Measurements from ENCODE around the gene HTR3A. TPM values are rescaled to one million over a fixed set of nuclear protein-coding genes. Genes with fewer than 3 reads are reported as not detected.
"Not testable (repeated sequence)": the region's sequence is repeated elsewhere in the genome, so short reads cannot be mapped to it uniquely, and the experiment has no call there.

Gene HTR3A
- not detected for total RNA-seq

GRCh38 chr11:113974741-113975470 is at the start of gene HTR3A:
Gene HTR3A (plus strand): TSS chr11:113975108. CDS start chr11:113975326, 218 bp downstream.
- POLR2A ChIA-PET, result no interaction called here
- H3K9me3 Mint-ChIP-seq, result no peaks in the 10 kb centered on the region
- H3K27me3 Mint-ChIP-seq, result peaks cover 9% of the 10 kb centered on the region
- no peak within 1 kb of the TSS for H3K4me3 Mint-ChIP-seq
- H3K36me3 Mint-ChIP-seq (ENCODE audit: low read depth), result no peaks in the 10 kb centered on the region
- H3K4me1 Mint-ChIP-seq, result peaks cover 2% of the 10 kb centered on the region
- CTCF ChIA-PET, result no interaction called here
- H3K27ac Mint-ChIP-seq, result no peak within 1 kb of the TSS
- no peak for DNase-seq

DNA sequence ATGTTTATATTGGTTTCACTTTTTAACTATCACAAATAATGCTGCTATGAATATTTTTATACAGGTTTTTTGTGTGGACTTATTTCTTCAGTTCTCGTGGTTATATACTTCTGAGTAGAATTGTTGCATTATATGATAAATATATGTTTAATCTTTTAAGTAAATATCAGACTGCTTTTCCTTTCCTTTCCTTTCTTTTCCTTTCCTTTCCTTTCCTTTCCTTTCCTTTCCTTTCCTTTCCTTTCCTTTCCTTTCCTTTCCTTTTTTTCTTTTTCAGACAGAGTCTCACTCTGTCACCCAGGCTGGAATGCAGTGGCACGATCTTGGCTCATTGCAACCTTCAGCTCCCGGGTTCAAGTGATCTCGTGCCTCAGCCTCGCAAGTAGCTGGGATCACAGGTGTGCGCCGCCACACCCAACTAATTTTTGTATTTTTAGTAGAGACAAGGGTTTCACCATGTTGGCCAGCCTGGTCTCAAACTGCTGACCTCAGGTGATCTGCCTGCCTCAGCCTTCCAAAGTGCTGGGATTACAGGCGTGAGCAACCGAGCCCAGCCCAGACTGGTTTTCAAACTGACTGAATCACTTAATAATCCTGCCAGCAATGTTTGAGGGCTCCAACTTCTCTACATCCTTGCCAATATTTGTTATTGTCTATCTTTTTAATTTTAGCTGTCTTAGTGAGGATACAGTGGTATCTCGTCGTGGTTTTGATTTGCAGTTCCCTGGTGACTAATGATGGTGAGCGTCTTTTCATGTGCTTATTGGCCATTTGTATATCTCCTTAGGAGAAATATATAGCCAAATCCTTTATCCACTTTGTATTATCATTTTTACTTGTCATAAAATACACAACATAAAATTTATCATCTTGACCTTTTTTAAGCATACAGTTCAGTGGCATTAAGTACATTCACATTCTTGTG is 48.4 kb upstream of the HTR3A start:
- Mint-ChIP-seq H3K27me3 (peaks cover 22% of the 10 kb centered on the region), H3K9me3 (no peaks in the 10 kb centered on the region), H3K4me3 (no peak overlapping the region), H3K4me1 (no peaks in the 10 kb centered on the region), H3K27ac (no peak overlapping the region), H3K36me3 (ENCODE audit: low read depth) (no peaks in the 10 kb centered on the region)
- no peak for DNase-seq
- POLR2A ChIA-PET, result no interaction called here
- CTCF ChIA-PET, result interaction anchor here (0.5 kb wide), 1 partner anchor 17 kb away, joined by 4 read pairs; no protein-coding TSS in a partner anchor

DNA sequence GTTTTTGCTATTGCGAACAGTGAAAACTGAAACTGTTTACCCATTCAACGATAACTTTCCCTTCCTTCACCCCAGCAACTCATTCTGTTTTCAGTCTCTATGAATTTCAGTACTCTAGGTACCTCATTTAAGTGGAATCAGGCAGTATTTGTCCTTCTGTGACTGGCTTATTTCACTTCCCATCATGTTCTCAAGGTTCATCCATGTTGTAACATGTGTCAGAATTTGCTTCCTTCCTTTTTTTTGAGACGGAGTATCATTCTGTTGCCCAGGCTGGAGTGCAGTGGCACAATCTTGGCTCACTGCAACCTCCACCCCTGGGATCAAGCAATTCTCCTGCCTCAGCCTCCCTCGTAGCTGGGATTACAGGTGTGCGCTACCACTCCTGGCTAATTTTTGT is 46.6 kb upstream of the HTR3A start:
- ChIA-PET POLR2A (no interaction called here), CTCF (no interaction called here)
- H3K36me3 Mint-ChIP-seq (ENCODE audit: low read depth), result no peaks in the 10 kb centered on the region
- H3K27me3 Mint-ChIP-seq, result peaks cover 23% of the 10 kb centered on the region
- H3K4me1 Mint-ChIP-seq, result no peaks in the 10 kb centered on the region
- DNase-seq, result no peak
- no peak overlapping the region for H3K27ac Mint-ChIP-seq
- H3K4me3 Mint-ChIP-seq, result no peak overlapping the region
- no peaks in the 10 kb centered on the region for H3K9me3 Mint-ChIP-seq

- Mint-ChIP-seq H3K27me3 (peaks cover 14% of the 10 kb centered on the region), H3K4me1 (peaks cover 5% of the 10 kb centered on the region), H3K4me3 (no peak overlapping the region), H3K36me3 (ENCODE audit: low read depth) (no peaks in the 10 kb centered on the region), H3K27ac (no peak overlapping the region), H3K9me3 (no peaks in the 10 kb centered on the region)
- DNase-seq, result no peak
- ChIA-PET POLR2A (no interaction called here), CTCF (no interaction called here)
Observed at GRCh38 chr11:113932788-113933187, 42.1 kb upstream of the HTR3A start.

DNA sequence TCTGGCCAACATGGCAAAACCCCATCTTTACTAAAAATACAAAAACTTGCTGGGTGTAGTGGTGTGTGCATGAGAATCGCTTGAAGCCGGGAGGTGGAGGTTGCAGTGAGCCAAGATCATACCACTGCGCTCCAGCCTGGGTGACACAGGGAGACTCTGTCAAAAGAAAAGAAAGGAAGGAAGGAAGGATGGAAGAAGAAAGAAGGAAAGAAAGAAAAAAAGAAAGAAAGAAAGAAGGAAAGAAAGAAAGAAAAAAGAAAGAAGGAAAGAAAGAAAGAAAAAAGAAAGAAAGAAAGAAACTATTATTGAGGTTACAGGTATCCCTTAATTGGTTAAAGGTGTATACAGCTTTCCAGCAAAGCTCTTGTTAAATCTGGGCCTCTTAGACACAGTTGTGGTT is 40.7 kb upstream of the HTR3A start:
- H3K27ac Mint-ChIP-seq; H3K9me3 Mint-ChIP-seq; H3K27me3 Mint-ChIP-seq; CTCF ChIA-PET; H3K4me1 Mint-ChIP-seq; H3K4me3 Mint-ChIP-seq; DNase-seq; POLR2A ChIA-PET; H3K36me3 Mint-ChIP-seq (ENCODE audit: low read depth): not testable (repeated sequence)

DNA sequence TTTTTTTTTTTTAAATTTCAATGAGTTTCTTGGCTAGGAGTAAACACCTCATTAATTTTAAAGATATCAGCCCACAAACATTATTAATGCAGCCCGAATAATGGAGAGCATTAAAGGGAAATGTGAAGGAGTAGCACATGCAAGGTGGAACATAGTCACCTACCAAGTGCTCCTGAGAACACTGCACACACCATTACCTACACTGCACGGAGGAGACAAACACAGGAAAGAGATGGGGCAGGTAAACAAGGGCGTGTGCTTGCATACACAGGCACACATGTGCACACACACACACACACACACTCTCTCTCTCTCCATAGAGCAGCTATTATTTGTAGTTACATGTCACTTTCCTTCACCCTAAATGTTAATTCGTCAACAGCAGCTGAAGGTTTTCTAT is 40.1 kb upstream of the HTR3A start:
- Mint-ChIP-seq H3K36me3 (ENCODE audit: low read depth) (no peaks in the 10 kb centered on the region), H3K27ac (no peak overlapping the region), H3K4me3 (no peak overlapping the region), H3K27me3 (peaks cover 7% of the 10 kb centered on the region), H3K4me1 (peaks cover 5% of the 10 kb centered on the region), H3K9me3 (no peaks in the 10 kb centered on the region)
- POLR2A ChIA-PET, result no interaction called here
- CTCF ChIA-PET, result interaction anchor here (0.6 kb wide), 1 partner anchor 11 kb away, joined by 5 read pairs; no protein-coding TSS in a partner anchor
- DNase-seq, result no peak

DNA sequence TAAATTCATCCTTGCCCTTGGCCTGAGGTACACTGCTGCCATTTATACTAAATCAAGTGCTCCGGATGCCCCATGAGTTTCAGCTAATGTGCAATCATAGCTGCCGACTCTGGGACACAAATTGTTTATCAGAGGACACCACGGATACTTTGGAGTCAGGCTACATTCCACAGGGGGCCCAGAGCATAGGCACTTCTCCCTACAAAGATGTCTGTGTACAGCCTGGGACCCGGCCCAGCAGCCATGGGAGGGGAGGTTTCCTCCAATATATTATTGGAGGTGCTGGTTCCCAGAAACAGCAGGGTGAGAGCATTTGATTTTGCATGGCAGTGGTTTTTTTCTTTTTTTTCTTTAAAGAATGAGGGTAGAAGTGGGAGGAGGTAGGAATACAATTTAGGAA is 39.0 kb upstream of the HTR3A start:
- peaks cover 4% of the 10 kb centered on the region for H3K27me3 Mint-ChIP-seq
- DNase-seq, result no peak
- peaks cover 5% of the 10 kb centered on the region for H3K4me1 Mint-ChIP-seq
- no peaks in the 10 kb centered on the region for H3K9me3 Mint-ChIP-seq
- POLR2A ChIA-PET, result no interaction called here
- no peak overlapping the region for H3K27ac Mint-ChIP-seq
- CTCF ChIA-PET, result no interaction called here
- no peaks in the 10 kb centered on the region for H3K36me3 Mint-ChIP-seq (ENCODE audit: low read depth)
- H3K4me3 Mint-ChIP-seq, result no peak overlapping the region

DNA sequence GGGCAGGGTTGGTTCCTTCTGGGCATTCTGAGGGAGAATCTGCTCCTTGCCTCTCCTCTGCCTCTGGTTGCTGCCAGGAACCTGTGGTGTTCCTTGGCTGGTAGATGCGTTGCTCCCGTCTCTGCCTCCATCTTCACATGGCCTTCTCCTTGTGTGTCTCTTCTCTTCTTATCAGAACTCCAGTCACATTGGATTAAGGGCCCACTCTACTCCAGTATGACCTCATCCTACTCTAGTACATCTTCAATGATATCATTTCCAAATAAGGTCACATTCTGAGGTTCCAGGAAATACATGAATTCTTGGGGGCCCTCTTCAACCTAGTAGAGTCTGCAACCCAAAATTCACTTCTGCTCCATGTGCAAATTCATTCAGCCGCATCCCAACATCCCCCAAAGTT is 37.0 kb upstream of the HTR3A start:
- H3K27ac Mint-ChIP-seq, result no peak overlapping the region
- POLR2A ChIA-PET, result no interaction called here
- H3K9me3 Mint-ChIP-seq, result no peaks in the 10 kb centered on the region
- no peak overlapping the region for H3K4me3 Mint-ChIP-seq
- no peak for DNase-seq
- H3K36me3 Mint-ChIP-seq (ENCODE audit: low read depth), result no peaks in the 10 kb centered on the region
- CTCF ChIA-PET, result no interaction called here
- no peaks in the 10 kb centered on the region for H3K27me3 Mint-ChIP-seq
- peaks cover 5% of the 10 kb centered on the region for H3K4me1 Mint-ChIP-seq

- Mint-ChIP-seq H3K4me1 (no peaks in the 10 kb centered on the region), H3K9me3 (no peaks in the 10 kb centered on the region), H3K36me3 (ENCODE audit: low read depth) (no peaks in the 10 kb centered on the region), H3K4me3 (no peak overlapping the region), H3K27me3 (peaks cover 3% of the 10 kb centered on the region), H3K27ac (no peak overlapping the region)
- ChIA-PET CTCF (no interaction called here), POLR2A (no interaction called here)
- no peak for DNase-seq
Observed at GRCh38 chr11:113942256-113942655, 32.7 kb upstream of the HTR3A start.

DNA sequence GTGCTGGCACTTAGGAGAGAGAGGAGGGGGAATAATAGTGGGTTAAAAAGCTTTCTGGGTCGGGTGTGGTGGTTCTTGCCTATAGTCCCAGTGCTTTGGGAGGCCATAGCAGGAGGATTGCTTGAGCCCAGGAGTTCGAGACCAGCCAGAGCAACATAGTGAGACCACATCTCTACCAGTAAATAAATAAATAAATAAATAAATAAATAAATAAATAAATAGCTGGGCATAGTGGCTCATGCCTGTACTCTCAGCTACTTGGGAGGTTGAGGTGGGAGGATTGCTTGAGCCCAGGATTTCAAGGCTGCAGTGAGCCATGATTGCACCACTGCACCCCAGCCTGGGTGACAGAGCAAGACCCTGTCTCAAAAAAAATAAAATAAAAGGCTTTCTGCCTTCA is 28.7 kb upstream of the HTR3A start:
- H3K36me3 Mint-ChIP-seq (ENCODE audit: low read depth); H3K9me3 Mint-ChIP-seq; H3K4me1 Mint-ChIP-seq; H3K27ac Mint-ChIP-seq; H3K27me3 Mint-ChIP-seq; POLR2A ChIA-PET; H3K4me3 Mint-ChIP-seq; DNase-seq: not testable (repeated sequence)
- CTCF ChIA-PET, result interaction anchor here (0.7 kb wide), 1 partner anchor 11 kb away, joined by 5 read pairs; no protein-coding TSS in a partner anchor

DNA sequence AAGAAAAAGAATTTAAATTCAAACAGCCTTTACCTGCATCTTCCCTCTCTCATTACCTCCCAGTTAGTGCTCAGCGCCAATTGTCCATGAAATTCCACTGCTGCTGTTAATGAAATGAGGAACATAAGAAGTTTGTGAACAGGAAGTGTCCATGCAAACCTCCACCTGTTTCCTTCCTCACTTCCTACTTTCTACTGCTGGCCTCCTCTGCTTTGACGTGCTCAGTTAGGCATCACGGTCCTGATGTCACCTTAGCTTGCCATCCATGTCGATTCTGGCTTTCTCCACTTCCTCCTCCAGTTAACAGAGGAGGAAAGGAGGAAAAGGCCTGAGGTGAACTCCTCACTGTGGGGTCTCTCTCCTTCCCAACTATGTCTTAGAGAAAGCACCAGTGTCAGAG is 26.9 kb upstream of the HTR3A start:
- Mint-ChIP-seq H3K4me1 (no peaks in the 10 kb centered on the region), H3K4me3 (no peak overlapping the region), H3K27ac (no peak overlapping the region), H3K36me3 (ENCODE audit: low read depth) (no peaks in the 10 kb centered on the region), H3K27me3 (peaks cover 18% of the 10 kb centered on the region), H3K9me3 (no peaks in the 10 kb centered on the region)
- POLR2A ChIA-PET, result no interaction called here
- CTCF ChIA-PET, result no interaction called here
- DNase-seq, result no peak

DNA sequence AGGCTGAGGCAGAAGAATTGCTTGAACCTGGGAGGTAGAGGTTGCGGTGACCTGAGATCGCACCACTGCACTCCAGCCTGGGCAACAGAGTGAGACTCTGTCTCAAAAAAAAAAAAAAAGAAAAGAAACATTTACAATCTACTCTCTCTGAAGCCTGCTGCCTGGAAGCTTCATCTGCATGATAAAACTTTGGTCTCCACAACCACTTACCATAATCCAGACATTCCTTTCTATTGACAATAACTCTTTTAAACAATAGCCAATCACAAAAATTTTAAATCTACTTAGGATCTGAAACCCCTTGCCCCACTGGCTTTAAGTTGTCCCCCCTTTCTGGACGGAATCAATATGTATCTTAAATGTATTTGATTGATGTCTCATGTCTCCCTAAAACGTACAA is 25.0 kb upstream of the HTR3A start:
- ChIA-PET POLR2A (no interaction called here), CTCF (interaction anchor here (0.7 kb wide), 1 partner anchor 87 kb away, joined by 3 read pairs; no protein-coding TSS in a partner anchor)
- no peaks in the 10 kb centered on the region for H3K36me3 Mint-ChIP-seq (ENCODE audit: low read depth)
- no peak overlapping the region for H3K4me3 Mint-ChIP-seq
- no peak overlapping the region for H3K27ac Mint-ChIP-seq
- H3K9me3 Mint-ChIP-seq, result no peaks in the 10 kb centered on the region
- H3K4me1 Mint-ChIP-seq, result no peaks in the 10 kb centered on the region
- DNase-seq, result no peak
- peaks cover 24% of the 10 kb centered on the region for H3K27me3 Mint-ChIP-seq

- POLR2A ChIA-PET, result no interaction called here
- H3K9me3 Mint-ChIP-seq, result no peaks in the 10 kb centered on the region
Observed at GRCh38 chr11:113951537-113951936, 23.4 kb upstream of the HTR3A start.

DNA sequence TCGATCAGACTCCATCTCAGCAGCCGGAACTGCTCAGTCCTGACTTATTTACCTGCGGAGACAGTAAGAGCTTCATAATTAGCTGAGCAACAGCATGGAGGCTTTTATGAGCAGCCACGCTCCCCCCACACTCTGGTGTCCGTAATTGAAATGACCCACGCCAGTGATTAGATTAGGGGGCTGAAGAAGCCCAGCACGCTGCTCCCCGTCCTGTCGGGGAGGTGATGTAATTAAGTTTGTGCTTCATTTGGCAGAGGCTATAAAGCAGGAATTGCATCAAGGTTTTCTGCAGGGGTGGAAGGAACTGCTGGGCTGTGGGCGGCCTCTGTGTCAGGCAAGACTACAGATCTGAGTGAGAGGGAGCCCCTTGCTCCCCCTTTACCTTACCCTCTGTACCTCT is 22.8 kb upstream of the HTR3A start:
- DNase-seq, result no peak
- H3K4me3 Mint-ChIP-seq, result no peak overlapping the region
- H3K4me1 Mint-ChIP-seq, result no peaks in the 10 kb centered on the region
- ChIA-PET POLR2A (no interaction called here), CTCF (no interaction called here)
- H3K27me3 Mint-ChIP-seq, result peaks cover 22% of the 10 kb centered on the region
- H3K36me3 Mint-ChIP-seq (ENCODE audit: low read depth), result no peaks in the 10 kb centered on the region
- H3K9me3 Mint-ChIP-seq, result no peaks in the 10 kb centered on the region
- H3K27ac Mint-ChIP-seq, result no peak overlapping the region

More at GRCh38 chr11:113951537-113951936, 23.4 kb upstream of the HTR3A start:
- DNase-seq, result no peak
- no peaks in the 10 kb centered on the region for H3K4me1 Mint-ChIP-seq
- no peak overlapping the region for H3K27ac Mint-ChIP-seq
- peaks cover 24% of the 10 kb centered on the region for H3K27me3 Mint-ChIP-seq
- CTCF ChIA-PET, result no interaction called here
- no peaks in the 10 kb centered on the region for H3K36me3 Mint-ChIP-seq (ENCODE audit: low read depth)
- no peak overlapping the region for H3K4me3 Mint-ChIP-seq

Data from activated CD4-positive, alpha-beta memory T cell treated with anti-CD3 and anti-CD28 coated beads, Interleukin-2, amount 10 ng/mL, durations not matched to agents 7 days and 5 days (primary cell).